HG03139 (cell line): ENCODE data around the gene ZFYVE9.
"Not testable (repeated sequence)": the region's sequence is repeated elsewhere in the genome, so short reads cannot be mapped to it uniquely, and the experiment has no call there.

Experiments
- ATAC-seq: cut with Tn5 transposase; IDR thresholded peaks from one replicate; pipeline ENCODE4 v1.9.1; 2021; ENCODE audit not compliant: unreplicated experiment

ZFYVE9 gene

GRCh38 chr1:52186449-52186848 lies 44.6 kb downstream of the ZFYVE9 start:
- no peak for ATAC-seq

- ATAC-seq, result no peak
Observed at GRCh38 chr1:52189898-52190480, 48.1 kb downstream of the ZFYVE9 start.

GRCh38 chr1:52190500-52191252 lies 48.8 kb downstream of the ZFYVE9 start:
- ATAC-seq, result no peak

- no peak for ATAC-seq
Observed at GRCh38 chr1:52191395-52191965, 49.6 kb downstream of the ZFYVE9 start.

- no peak for ATAC-seq
Observed at GRCh38 chr1:52192024-52192423, 50.1 kb downstream of the ZFYVE9 start.

- ATAC-seq, result no peak
Observed at GRCh38 chr1:52192436-52192835, 50.5 kb downstream of the ZFYVE9 start.

GRCh38 chr1:52193985-52194384 lies 52.1 kb downstream of the ZFYVE9 start:
- ATAC-seq, result no peak

GRCh38 chr1:52195161-52195560 lies 53.3 kb downstream of the ZFYVE9 start:
- no peak for ATAC-seq

GRCh38 chr1:52203935-52204625 lies 62.2 kb downstream of the ZFYVE9 start:
- no peak for ATAC-seq

- no peak for ATAC-seq
Observed at GRCh38 chr1:52204696-52205095, 62.8 kb downstream of the ZFYVE9 start.

GRCh38 chr1:52206686-52207085 lies 64.8 kb downstream of the ZFYVE9 start:
- ATAC-seq, result not testable (repeated sequence)

- no peak for ATAC-seq
Observed at GRCh38 chr1:52209429-52209828, 67.5 kb downstream of the ZFYVE9 start.

GRCh38 chr1:52210044-52210443 lies 68.2 kb downstream of the ZFYVE9 start:
- ATAC-seq, result no peak

- ATAC-seq, result no peak
Observed at GRCh38 chr1:52216907-52217458, 75.1 kb downstream of the ZFYVE9 start.

- ATAC-seq, result no peak
Observed at GRCh38 chr1:52225174-52225573, 83.3 kb downstream of the ZFYVE9 start.

GRCh38 chr1:52229494-52229893 lies 87.6 kb downstream of the ZFYVE9 start:
- no peak for ATAC-seq

- ATAC-seq, result no peak
Observed at GRCh38 chr1:52233463-52233862, 91.6 kb downstream of the ZFYVE9 start.

- ATAC-seq, result no peak
Observed at GRCh38 chr1:52234014-52234413, 92.1 kb downstream of the ZFYVE9 start.

- ATAC-seq, result no peak
Observed at GRCh38 chr1:52234708-52235107, 92.8 kb downstream of the ZFYVE9 start.

GRCh38 chr1:52235646-52236045 lies 93.8 kb downstream of the ZFYVE9 start:
- no peak for ATAC-seq

- ATAC-seq, result no peak
Observed at GRCh38 chr1:52237430-52237829, 95.5 kb downstream of the ZFYVE9 start.

GRCh38 chr1:52238474-52238873 lies 96.6 kb downstream of the ZFYVE9 start:
- no peak for ATAC-seq
